GM19467 (cell line): ENCODE data around the gene ZCCHC18.

Experiments used
- ATAC-seq: cut with Tn5 transposase; IDR thresholded peaks from one replicate; pipeline ENCODE4 v1.9.1; 2021; ENCODE audit warnings: mild to moderate bottlenecking, moderate library complexity; ENCODE audit not compliant: unreplicated experiment

The ZCCHC18 gene

GRCh38 chrX:104130808-104131207, 18.5 kb downstream of the ZCCHC18 start:
- ATAC-seq, result no peak

- ATAC-seq, result no peak
Observed at GRCh38 chrX:104134583-104135261, 22.4 kb downstream of the ZCCHC18 start.

- no peak for ATAC-seq
Observed at GRCh38 chrX:104135677-104136076, 23.4 kb downstream of the ZCCHC18 start.

DNA sequence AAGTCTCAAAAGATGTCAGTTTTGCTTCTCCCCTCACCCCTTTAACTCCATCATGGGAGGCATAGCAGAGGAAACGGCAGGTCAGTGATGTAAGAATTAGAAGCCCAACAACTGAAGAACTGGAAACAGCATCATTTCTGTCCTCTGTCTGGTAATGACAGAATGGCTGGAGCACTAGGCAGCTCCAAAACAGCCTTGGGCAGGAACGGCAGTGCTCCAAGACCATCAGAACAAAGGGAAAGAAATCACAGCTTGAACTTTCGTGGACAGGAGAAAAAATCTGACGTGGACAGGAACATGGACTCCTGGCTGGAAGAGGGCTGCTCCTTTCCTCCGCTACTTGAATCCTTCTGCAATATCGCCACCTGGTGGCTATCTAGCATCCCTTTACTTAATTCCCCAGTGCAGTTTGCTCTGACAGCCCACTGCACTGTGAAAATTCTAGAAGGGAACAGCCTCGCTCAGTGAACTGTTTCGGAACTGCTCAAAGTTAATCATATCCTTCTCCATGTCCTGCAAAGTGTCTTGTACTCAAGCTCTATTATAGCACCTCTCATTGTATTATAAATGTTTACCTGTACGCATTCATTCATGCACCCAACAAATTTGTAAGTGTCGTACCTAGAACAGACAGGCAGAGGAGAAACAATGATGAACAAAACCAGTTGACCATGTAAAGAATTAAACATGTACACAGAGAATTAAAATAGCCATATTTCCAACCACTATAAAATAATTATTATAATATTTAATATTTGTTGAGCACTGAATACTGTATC, 24.1 kb downstream of the ZCCHC18 start:
- ATAC-seq, result peak; percentile 94

DNA sequence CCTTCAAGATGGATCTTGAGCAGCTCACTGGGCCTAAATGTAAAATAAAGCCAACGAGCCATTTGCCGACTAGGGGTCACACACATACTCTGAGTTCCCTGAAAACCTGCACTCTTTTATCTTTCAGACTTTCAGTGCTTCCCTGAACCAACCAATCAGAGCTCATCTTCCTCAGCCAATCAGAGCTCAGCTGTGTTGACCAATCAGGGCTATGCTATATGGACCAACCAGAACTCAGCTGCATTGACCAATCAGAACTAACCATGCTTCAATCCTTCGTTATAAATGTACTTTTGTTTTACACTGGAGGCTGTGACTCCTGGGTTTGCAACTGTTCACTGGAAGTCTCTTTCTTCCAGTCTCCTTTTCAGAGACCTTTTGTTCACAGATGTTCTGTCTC, 25.2 kb downstream of the ZCCHC18 start:
- no peak for ATAC-seq

GRCh38 chrX:104141087-104141760, 28.9 kb downstream of the ZCCHC18 start:
- no peak for ATAC-seq

DNA sequence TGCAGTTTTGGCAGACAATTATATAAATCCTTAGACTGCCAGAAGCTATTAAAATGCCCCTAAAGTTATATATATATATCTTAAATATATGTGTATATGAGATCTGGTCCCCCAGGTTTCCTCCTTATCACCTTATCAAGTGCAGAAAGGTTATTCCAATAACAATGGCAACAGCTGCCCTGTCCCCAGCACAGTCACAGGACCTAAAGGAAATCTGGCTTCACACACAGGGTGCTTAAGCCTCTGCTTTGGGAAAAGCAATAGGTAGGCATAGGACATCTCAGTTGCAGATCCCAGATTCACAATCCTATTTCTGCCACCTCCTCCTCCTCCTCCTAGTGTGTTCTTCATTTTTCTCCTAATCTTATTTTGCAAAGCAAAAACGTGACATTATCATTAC, 38.7 kb downstream of the ZCCHC18 start:
- no peak for ATAC-seq

DNA sequence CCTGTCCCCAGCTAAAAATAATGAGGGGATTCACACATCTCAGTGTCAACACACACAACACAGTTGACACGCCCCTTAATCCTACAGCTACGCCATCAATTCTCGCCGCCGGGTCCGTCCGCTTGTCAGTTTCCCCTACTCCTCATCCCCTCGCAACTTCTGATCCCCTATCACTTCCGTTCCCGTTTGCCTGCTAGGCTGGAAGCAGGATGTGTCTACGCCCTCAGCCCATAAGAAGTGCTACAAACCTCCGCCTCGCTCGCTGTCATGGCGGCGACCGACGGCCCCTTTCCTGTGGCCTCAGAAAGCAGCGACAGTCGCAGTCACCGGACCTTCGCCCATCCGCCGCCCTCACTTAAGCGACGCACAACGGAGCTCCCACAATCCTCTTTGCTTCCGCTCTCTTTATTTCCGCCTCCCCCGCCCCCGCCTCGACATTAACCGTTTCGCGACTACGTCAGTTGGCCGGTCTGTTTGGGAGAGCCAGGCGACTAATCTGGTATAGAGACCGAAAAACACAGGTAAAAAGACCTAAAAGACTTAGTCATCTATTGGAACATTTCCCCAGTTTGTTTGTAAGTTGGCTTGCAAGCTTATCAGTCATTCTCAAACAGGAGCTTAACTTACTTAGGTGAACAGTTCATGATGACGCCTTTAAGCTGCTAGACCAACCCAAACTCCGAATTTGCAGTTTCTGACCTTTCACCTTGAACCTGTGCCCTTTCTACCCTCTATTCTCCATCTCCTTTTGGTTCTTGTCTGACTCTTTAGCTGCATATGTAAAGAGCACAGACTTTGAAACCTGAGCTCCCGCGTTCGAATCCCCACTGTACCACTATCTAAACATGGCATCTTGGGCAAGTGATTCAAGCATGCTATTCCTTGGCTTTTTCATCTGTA, 44.6 kb downstream of the ZCCHC18 start, which contains the start of gene SLC25A53:
SLC25A53 (minus strand) TSS at position 380 of the 900 bp plus-strand sequence. CDS start 51,752 bp downstream, outside the sequence.
- ATAC-seq, result peak; percentile 89
